GM21515 (cell line): ENCODE data around the gene MAZ.

Source experiments
- ATAC-seq: cut with Tn5 transposase; IDR thresholded peaks from one replicate; pipeline ENCODE4 v1.9.1; 2021; ENCODE audit not compliant: unreplicated experiment

MAZ gene

GRCh38 chr16:29809031-29809747 lies 2.9 kb downstream of the MAZ start:
- no peak for ATAC-seq

GRCh38 chr16:29809850-29810698 lies 3.7 kb downstream of the MAZ start:
- no peak for ATAC-seq

GRCh38 chr16:29810699-29811169 lies 4.4 kb downstream of the MAZ start:
- ATAC-seq = no peak

- ATAC-seq = peak; percentile 35
Observed at GRCh38 chr16:29811170-29811895, 5.0 kb downstream of the MAZ start.

- no peak for ATAC-seq
Observed at GRCh38 chr16:29811896-29812665, 5.8 kb downstream of the MAZ start, which contains the start of gene PRRT2. Gene PRRT2, plus strand, starts transcription at chr16:29812193. Its CDS starts 862 bp downstream, at chr16:29813055.

- no peak for ATAC-seq
Observed at GRCh38 chr16:29812754-29813643, 6.7 kb downstream of the MAZ start.

GRCh38 chr16:29813644-29814562 lies 7.6 kb downstream of the MAZ start:
- ATAC-seq = no peak

- no peak for ATAC-seq
Observed at GRCh38 chr16:29814592-29814991, 8.3 kb downstream of the MAZ start.

GRCh38 chr16:29815032-29815721 lies 8.8 kb downstream of the MAZ start:
- ATAC-seq = no peak

GRCh38 chr16:29815793-29816693 lies 9.7 kb downstream of the MAZ start, which contains the start of gene PAGR1:
Gene PAGR1, plus strand, starts transcription at chr16:29816152. Its CDS starts 374 bp downstream, at chr16:29816526.
- peak; percentile 48 for ATAC-seq

GRCh38 chr16:29816694-29817441 lies 10.5 kb downstream of the MAZ start:
- no peak for ATAC-seq

GRCh38 chr16:29818082-29818481 lies 11.8 kb downstream of the MAZ start:
- ATAC-seq = no peak

- ATAC-seq = no peak
Observed at GRCh38 chr16:29819506-29819905, 13.2 kb downstream of the MAZ start.

GRCh38 chr16:29820271-29820701 lies 14.0 kb downstream of the MAZ start, which contains the start of gene MVP:
Gene MVP, plus strand, starts transcription at chr16:29820462. Its CDS starts 10,088 bp downstream, at chr16:29830550.
- no peak for ATAC-seq

- no peak for ATAC-seq
Observed at GRCh38 chr16:29820730-29821642, 14.7 kb downstream of the MAZ start.
